SW480 (cell line): Measurements from ENCODE around the gene TEX22.
"Not testable (repeated sequence)": the region's sequence is repeated elsewhere in the genome, so short reads cannot be mapped to it uniquely, and the experiment has no call there.

Experiments used
- DNase-seq: peaks from one replicate; pipeline ENCODE4 v3.0.0-alpha.2; 2016; ENCODE audit warnings: low spot score

TEX22 gene, protein sequence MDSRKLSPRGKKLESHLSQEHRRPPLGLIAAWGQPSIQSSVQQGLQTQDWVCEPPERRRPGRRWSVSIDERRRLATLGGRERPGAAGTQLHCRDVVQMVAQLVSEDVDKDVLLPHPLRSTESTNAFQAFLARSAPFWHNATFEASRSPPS

DNA sequence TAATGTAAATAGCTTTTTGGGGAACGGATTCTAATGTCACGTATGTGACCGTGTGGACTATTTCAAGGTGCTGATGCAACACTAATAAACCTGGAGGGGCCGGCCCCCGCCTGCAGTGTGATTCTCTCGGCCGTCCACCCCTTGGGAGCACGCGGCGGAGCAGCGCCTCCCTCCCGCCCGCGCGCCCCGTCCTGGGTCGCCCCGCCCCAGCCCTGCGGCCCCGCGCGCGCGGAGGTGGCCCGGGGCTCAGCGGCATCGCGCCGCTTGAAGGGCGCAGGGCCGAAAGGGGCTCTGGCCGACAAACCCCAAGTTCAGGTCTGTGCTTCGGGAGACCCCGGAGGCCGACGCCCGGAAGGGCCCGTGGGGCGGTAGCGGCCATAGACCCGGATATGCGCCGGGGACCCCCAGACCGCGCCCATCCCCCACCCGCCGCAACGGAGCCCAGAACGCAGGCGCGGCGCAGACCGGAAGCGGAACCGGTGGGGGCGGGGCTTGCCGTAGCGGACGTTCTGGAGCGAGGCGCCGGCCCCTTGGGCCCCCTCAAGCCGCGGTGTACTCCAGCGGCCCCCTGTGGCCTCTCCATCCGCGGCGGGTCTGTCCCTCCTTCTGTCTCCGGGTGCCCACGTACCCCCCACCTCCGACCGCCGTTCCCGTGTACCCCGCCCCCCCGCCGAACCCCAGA is at the start of gene TEX22:
Gene TEX22 (plus strand): TSS at position 495 of the 682 bp plus-strand sequence. CDS start 803 bp downstream, outside the sequence.
- peak; percentile 90 for DNase-seq

DNA sequence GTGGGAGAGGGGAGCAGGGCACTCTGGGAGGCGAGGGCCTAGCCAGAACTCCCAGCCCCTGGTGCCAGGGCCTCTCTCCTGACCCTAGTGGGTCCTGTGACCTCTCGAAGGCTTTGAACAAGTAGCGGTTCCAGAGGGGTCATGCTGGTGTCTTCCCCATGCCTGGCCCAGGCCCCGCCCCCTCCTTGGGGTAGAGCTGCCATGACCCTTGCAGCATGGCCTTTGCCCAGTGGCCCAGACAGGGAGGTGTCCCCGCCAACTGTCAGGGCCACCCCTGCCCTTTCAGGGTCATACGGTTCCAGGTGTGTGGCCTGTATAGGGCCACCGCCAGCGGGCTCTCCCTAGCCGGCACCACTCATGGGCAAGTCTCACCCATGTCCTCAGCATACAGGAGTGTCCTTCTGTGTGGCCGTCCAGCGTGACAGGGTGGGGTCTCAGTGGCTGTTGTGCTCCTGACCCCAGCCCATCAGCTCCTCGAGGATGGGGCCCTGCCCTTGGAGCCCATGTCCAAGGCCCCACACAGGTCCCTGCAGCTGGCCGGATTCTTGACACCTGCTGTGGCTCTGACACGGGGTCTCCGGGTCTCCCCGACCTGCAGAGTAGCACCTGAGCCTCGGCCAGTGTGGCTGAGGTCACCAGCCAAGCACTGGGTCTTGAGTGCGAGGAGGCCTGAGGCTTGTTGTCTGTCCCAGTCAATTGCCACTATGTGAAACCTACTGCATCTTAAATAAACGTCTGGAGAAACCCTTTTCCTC is 49.2 kb upstream of the TEX22 start:
- no peak for DNase-seq

DNA sequence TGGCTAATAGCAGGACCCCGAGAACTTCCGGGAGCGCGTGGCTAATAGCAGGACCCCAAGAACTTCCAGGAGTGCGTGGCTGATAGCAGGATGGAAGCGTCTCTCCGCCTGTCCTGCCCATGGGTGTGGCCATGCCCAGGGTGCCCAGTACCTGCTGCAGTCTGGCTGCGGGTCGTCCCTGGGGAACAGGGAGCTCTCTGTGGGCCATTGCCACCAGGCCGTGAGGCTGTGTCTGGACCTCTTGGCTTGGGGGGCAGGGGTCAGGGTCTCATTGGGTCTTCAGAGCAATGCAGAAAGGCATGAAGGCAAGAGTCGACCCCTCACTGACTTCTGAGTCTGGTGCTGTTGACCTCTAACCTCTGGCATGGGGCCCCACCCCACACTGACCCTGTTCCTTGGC is 48.3 kb upstream of the TEX22 start:
- no peak for DNase-seq

DNA sequence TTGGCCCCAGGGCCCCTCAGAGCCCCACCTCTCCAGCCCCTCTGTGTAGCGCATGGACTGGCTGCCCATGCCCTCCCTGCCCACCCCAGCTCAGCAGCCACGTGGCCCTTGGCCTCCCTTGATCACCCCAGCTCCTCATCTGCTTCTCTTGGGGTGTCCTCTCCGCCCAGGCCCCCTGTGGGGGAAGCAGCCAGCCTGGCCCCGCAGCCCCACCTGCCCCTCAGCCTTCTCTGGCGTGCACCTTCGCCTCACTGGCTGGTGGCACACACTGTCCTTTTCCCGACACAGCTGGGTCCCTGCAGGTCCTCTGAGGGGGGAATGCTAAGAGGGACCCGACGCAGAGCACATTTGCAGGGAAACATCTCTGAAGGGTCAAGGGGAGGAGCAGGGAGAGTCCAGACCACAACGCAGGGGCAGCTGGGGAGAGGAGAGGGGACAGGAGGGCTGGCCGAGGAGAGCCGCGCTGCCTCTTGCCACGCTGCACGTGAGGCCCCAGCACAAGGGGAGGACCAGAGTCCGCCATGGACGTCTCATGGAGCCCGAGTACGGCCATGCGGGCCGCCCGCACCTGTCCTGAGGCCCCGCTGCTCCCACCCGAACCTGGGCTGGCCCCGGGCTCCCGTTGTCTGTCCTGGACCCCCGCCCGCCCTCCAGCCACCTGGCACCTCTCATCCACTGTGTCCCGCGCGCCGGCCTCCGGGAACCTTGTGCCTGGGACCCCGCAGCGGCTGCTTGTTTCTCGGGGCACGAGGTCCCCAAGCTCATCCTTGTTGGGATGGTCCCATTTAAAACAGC is 47.7 kb upstream of the TEX22 start:
- DNase-seq: no peak

DNA sequence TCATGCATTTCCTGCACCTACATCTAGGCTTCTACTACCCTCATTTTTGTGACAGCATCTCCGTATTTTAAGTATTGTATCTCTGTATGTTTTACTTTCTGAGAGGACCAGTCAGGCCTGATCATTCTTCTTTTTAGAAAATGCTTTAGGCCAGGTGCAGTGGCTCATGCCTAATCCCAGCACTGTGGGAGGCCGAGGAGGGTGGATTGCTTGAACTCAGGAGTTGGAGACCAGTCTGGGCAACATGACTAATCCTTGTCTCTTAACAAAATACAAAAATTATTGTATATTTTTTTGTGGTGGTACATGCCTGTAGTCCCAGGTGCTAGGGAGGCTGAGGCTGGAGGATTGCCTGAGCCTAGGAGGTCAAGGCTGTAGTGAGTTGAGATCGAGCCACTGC is 46.9 kb upstream of the TEX22 start:
- DNase-seq: no peak

DNA sequence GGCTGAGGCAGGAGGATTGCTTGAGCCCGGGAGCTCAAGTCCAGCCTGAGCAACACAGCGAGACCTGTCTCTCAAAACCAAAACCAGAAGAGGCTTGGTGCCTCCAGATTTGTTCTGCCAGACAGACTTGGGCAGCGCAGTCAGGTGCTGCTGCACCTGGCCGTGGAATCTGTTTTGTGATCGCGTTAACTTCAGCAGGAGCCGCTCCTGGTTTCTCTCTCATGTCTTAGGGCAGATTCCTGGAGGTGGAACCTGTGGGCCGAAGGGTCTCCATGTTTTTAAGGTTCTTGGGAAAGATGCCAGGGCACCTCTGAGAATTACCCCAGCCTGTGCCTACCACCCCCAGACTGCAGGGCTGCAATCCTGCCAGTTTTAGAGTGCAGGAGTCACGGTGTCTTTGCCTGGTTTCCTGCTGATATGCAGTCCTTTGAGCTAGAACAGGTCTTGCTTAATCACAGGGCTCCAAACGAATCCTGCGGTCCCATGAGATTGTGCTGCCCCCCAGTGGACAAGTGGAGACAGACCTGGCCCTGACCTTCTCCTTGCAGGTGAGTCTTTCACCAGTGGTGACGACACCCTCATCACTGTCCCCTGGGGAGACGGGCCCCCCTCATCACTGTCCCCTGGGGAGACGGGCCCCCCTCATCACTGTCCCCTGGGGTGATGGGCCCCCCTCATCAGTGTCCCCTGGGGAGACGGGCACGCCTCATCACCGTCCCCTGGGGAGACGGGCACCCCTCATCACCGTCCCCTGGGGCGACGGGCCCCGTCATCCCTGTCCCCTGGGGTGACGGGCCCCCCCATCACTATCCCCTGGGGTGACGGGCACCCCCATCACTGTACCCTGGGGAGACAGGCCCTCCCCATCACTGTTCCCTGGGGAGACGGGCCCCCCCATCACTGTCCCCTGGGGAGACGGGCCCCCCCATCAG is 46.2 kb upstream of the TEX22 start:
- DNase-seq: peak; percentile 90

DNA sequence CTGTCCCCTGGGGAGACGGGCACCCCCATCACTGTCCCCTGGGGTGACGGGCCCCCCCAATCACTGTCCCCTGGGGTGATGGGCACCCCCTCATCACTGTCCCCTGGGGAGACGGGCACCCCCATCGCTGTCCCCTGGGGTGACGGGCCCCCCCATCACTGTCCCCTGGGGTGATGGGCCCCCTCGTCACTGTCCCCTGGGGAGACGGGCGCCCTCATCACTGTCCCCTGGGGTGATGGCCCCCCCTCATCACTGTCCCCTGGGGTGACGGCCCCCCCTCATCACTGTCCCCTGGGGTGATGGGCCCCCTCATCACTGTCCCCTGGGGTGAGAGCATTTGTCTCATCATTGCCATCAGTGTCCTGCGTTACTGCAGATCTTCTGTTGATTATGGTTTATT is 45.2 kb upstream of the TEX22 start:
- no peak for DNase-seq

DNA sequence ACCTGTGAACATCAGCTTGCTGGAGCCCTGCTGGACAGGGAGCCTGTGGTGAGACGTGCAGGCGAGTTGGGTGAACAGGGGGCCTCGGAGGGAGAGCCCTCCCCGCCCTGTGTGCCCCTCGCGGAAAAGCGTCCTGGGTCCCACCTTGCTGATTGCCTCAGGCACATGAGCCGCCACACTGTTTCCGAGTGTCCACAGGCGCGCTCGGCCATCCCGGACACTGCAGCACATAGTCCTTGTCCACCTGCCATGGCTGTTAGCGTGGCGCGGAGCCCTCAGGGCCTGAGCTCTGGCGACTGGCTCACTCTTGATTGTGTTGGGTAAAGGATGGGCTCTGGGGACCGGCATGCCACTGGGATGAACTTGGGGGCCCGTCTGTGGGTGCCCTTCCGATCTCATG is 43.8 kb upstream of the TEX22 start:
- no peak for DNase-seq

DNA sequence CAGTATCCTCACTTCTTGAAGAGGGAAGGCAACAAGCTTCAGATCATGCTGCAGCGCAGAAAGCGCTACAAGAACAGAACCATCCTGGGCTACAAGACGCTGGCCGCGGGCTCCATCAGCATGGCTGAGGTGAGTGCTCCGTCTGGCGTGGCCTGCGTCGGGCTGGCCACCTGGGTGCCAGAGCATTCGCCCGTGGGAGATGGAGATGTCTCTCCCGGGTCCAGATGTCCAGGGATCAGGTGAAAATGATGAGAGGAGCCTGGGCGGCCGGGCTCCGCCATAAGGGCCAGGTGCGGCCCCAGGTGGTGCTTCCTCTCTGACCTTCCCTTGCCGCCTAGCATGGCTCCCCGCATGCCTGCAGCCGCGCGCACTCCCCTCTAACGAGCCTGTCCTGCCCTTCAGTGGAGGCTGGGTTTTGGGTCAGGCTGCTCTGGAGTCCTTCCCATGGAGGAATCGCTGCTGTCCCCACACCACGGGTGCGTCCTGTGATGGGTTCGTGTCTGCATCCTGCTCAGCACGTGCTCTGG is 43.2 kb upstream of the TEX22 start:
- no peak for DNase-seq

DNA sequence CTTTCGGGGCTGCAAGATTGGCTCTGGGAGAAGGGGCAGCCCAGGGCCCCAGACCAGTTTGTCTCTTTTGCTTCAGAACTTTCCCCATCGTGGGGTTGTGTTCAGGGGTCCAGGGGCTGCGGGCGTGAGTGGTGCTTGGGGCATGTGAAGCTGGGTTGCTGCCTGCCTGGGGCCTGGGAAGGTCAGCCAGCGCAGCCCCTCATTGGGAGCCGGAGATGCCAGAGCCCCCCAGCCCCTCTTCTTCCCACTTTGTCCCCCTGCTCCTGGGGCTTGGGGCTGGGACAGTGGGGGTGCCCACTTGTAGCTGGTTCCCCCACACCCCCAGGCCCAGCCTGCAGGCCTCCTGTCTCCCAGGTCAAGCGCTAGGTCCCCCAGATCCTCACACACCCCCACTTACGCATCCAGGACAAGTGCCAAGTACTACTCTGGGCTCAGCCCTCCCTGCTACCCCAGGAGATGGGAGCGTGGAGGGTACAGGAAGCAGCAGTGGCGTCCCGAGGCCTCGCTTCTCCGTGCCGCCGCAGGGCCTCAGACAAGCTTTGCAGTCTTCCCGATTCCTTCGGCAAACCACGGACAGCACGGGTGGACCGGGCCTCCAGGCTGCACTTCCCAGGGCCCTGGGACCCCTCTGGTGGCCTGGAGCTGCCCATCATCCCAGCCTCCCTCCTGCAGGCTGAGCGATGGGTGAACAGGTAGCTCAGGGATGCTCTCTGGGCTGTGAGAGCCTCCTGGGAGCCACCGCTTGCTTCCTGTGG is 42.3 kb upstream of the TEX22 start:
- DNase-seq: no peak

DNA sequence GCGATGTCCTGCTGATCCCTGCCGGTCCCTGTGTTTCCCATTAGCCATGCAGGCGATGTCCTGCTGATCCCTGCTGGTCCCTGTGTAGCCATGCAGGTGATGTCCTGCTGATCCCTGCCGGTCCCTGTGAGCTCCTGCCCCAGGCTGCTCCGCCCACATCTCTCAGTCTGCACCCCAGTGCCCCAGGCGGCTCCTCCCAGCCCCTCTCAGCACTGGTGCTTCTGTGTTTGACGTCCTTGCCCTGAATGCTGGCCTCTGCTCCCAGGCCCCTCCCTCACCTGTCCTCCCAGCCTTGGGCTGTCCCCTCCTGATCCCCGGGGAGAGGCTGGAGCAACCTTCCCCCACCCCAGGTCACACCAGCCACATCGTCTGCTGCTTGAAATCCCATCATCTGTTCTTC is 41.4 kb upstream of the TEX22 start:
- no peak for DNase-seq

DNA sequence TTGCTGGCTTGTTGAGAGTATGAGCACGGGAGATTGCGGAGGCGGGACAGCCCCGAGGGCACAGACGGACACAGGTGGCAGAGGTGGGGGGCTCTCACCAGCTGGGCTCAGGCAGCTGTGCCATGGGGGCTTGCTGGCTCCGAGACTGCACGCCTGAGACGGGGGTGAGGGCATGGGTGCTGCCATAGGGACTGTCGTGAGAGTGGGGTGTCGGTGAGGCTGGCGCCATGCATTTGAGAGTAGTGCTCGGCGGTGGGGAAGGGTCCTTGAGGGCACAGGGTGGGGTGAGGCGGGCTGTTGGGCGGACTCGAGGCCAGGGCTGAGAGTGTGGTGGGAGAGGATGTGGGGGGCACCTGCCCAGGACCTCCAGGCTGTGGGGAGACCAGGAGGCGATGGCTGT is 40.7 kb upstream of the TEX22 start:
- no peak for DNase-seq

DNA sequence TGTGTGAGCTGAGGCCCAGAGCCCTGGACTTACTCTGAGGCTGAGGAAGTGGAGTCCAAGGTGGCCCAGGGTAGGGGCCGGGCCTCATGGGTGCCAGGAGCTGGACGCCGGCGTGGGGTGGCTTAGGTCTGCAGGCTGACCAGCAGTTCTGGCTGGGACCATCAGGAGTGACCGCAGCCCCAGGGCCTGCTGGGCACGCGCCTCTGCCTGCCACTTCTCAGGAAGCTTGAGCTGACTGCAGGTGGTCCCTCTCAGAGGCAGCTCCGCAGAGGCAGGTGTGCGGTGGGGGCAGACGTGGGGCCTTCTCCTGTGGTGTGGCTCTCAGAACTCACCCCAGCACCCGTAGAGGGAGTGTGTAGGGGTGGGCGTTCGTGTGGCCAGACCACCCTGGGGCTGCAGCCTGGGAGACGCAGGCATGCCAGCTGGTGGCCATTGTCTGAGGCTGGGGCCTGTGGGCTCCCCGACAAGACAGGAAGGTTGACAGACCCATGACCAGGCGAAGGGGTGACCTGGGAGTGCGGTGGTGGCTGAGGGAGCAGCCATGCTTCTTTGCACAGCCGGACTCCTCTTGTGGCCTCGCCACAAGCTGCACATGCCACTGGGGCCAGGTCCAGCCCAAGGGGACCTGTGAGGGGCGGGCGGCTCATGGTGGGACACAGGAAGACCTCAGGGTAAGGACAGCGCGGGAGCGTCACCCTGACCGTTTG is 40.0 kb upstream of the TEX22 start:
- no peak for DNase-seq

DNA sequence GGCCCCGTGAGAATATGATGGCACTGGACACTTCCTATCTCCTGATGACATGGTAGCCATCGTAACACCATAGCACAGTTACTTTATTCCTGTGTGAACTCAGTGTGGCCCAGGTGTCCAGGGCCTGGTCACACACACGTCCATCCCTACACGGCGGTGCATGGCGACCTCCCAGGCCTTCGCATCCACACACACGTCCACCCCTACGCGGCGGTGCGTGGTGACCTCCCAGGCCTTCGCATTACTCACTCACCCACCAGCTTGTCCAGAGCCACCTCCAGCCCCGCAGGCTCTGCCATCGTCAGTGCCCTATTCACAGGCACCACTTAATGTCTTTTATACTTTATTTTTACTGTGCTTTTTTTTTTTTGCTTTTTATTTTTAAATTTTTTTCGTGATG is 39.4 kb upstream of the TEX22 start:
- no peak for DNase-seq

DNA sequence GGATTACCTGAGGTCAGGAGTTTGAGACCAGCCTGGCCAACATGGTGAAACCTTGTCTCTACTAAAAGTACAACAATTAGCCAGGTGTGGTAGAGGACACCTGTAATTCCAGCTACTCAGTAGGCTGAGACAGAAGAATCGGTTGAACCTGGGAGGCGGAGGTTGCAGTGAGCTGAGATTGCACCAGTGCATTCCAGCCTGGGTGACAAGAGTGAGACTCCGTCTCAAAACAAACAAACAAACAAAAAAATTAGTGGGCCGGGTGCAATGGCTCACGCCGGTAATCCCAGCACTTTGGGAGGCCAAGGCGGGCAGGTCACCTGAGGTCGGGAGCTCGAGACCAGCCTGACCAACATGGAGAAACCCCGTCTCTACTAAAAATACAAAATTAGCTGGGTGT is 36.9 kb upstream of the TEX22 start:
- not testable (repeated sequence) for DNase-seq

DNA sequence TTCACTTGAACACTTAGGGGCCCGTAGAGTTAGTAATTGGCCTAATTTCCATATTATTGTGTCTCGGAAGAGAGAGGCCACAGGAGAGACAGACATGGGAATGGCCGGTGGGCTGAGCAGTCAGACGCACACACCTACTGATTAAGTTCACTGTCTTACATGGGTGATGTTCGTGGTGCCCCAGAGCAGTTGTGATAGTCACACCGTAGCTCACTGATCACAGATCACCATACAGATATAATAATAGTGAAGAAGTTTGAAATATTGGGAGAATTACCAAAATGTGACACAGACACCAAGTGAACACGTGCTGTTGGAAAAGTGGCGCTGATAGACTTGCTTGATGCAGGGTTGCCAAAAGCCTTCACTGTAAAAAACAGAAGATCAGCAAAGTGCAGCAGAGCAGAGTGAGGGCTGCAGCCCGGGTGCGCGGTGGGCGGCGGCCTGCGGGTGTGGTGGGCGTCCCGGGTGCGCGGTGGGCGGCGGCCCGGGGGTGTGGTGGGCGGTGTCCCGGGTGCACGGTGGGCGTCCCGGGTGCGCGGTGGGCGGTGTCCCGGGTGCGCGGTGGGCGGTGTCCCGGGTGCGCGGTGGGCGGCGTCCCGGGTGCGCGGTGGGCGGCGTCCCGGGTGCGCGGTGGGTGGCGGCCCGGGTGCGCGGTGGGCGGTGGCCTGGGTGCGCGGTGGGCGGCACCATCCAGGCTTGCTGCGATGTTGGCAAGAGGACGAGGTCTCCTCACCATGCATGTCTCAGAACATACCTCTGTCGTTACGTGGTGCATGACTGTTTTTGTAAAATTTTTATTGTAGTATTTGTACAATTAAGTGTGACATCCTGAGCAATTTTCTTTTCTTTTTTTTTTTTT is 34.3 kb upstream of the TEX22 start:
- DNase-seq: peak; percentile 34

DNA sequence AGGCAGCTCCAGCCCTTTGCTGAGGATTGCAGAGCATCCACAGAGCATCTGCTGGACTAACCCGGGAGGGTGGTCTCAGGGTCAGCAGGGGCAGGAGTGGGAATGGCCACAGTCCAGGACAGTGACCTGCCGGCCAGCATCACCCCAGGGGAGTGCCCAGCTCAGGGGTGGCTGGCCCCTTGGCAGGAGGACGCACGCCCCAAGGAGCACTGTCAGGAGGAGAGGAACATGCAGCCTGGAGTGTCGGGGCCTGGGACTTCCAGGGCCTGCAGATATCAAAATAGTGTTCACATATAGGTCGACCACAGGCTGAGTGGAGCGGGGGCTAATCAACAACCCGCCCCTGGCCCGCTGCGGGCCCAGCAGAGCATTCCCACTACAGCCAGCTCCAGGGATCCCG is 33.2 kb upstream of the TEX22 start:
- DNase-seq: no peak

DNA sequence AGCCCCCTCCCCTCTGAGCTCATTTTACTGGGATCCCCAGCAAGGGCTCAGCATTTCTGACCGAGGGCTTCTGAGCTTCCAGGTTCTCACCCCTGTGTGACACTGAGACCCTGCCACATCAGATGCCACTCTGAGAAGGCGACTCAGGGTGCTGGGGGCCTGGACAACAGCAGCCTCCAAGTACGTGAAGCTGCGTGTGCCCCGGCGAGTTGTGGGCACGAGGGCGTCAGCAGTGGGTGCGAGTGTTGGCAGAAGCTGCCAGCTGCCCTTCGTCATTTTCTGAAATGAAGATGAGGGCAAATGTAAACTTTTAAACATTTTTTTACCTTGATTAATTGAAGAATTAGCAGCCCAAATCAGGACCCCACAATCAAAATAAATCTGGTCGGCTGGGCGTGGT is 32.7 kb upstream of the TEX22 start:
- no peak for DNase-seq
